ACHN (cell line): ENCODE results near the gene PLB1.

ENCODE experiments used
- DNase-seq: peaks from one replicate; pipeline ENCODE4 v3.0.0-alpha.2; 2015
- in situ Hi-C: cut with HindIII; loops from 2 replicates; pipeline ENCODE4 v1.10.0; 2017; ENCODE audit warnings: low sequenced_read_pairs, low pct_ligation_motif_present, low pct_unique_long_range_greater_than_20kb

The PLB1 gene

GRCh38 chr2:28643327-28643726 is 147.5 kb downstream of the PLB1 start:
- DNase-seq = no peak

GRCh38 chr2:28643911-28644334 is 148.1 kb downstream of the PLB1 start:
- DNase-seq = no peak
- in situ Hi-C loops = no loop called here

More at GRCh38 chr2:28643327-28643726, 147.5 kb downstream of the PLB1 start:
- in situ Hi-C loops = no loop called here

GRCh38 chr2:28644760-28645159 is 148.9 kb downstream of the PLB1 start:
- in situ Hi-C loops = no loop called here
- DNase-seq = no peak

- in situ Hi-C loops = no loop called here
Measured at GRCh38 chr2:28645553-28645952, 149.7 kb downstream of the PLB1 start.

GRCh38 chr2:28647682-28648081 is 151.8 kb downstream of the PLB1 start:
- no peak for DNase-seq
- in situ Hi-C loops = no loop called here

More at GRCh38 chr2:28645553-28645952, 149.7 kb downstream of the PLB1 start:
- no peak for DNase-seq

GRCh38 chr2:28648147-28648546 is 152.3 kb downstream of the PLB1 start:
- in situ Hi-C loops = no loop called here
- DNase-seq = no peak

- in situ Hi-C loops = no loop called here
Measured at GRCh38 chr2:28648671-28649395, 153.0 kb downstream of the PLB1 start.

GRCh38 chr2:28649481-28650265 is 153.8 kb downstream of the PLB1 start:
- peak; percentile 22 for DNase-seq
- in situ Hi-C loops = no loop called here

More at GRCh38 chr2:28648671-28649395, 153.0 kb downstream of the PLB1 start:
- peak; percentile 8 for DNase-seq

GRCh38 chr2:28650266-28650584 is 154.4 kb downstream of the PLB1 start:
- DNase-seq = no peak
- in situ Hi-C loops = no loop called here

GRCh38 chr2:28652217-28652616 is 156.4 kb downstream of the PLB1 start:
- DNase-seq = no peak
- in situ Hi-C loops = no loop called here

- in situ Hi-C loops = no loop called here
- no peak for DNase-seq
Measured at GRCh38 chr2:28653892-28654662, 158.2 kb downstream of the PLB1 start.

GRCh38 chr2:28654663-28655320 is 158.9 kb downstream of the PLB1 start:
- in situ Hi-C loops = no loop called here
- no peak for DNase-seq

- in situ Hi-C loops = no loop called here
- DNase-seq = no peak
Measured at GRCh38 chr2:28656937-28657615, 161.2 kb downstream of the PLB1 start.

- DNase-seq = no peak
- in situ Hi-C loops = no loop called here
Measured at GRCh38 chr2:28658369-28658768, 162.5 kb downstream of the PLB1 start.

- in situ Hi-C loops = no loop called here
- DNase-seq = no peak
Measured at GRCh38 chr2:28659127-28659526, 163.3 kb downstream of the PLB1 start.

- in situ Hi-C loops = no loop called here
- peak; percentile 81 for DNase-seq
Measured at GRCh38 chr2:28661589-28662001, 165.7 kb downstream of the PLB1 start.

- in situ Hi-C loops = no loop called here
- DNase-seq = no peak
Measured at GRCh38 chr2:28662044-28662443, 166.2 kb downstream of the PLB1 start.

- in situ Hi-C loops = no loop called here
Measured at GRCh38 chr2:28662468-28663181, 166.8 kb downstream of the PLB1 start.

More at GRCh38 chr2:28662468-28663181, 166.8 kb downstream of the PLB1 start:
- DNase-seq = peak; percentile 90
